Right lobe of liver (tissue), 6 donors: ENCODE data around the gene ALDH1L2. TPM values are rescaled to one million over a fixed set of nuclear protein-coding genes. Genes with fewer than 3 reads are reported as not detected.

Source experiments
- ATAC-seq, 4 donors: fragments of 200-7000 bp; cut with Tn5 transposase; one replicate each; pipeline ENCODE4 v1.9.1; 2020; ENCODE audit warnings: mild to moderate bottlenecking in 4 of 4, moderate library complexity in 4 of 4
- DNase-seq, 3 donors: peaks; one replicate each; pipeline ENCODE4 v3.0.0-alpha.2; 2020
- H3K27ac ChIP-seq, 3 donors: fragments of 200-600 bp; one replicate each; pipeline ENCODE4 v1.8.0; 2022
- H3K27me3 ChIP-seq, 2 donors: fragments of 200-600 bp; one replicate each; pipeline ENCODE4 v1.8.0; 2022
- H3K36me3 ChIP-seq, 4 donors: fragments of 200-600 bp; sonication (generic) in 1 of 4; one replicate each; pipeline versions ENCODE4 v1.5.1 to v1.8.0; 2017 to 2022; ENCODE audit warnings: control low read depth in 1 of 4
- H3K4me1 ChIP-seq, 4 donors: fragments of 200-600 bp; sonication (generic) in 1 of 4; one replicate each; pipeline versions ENCODE4 v1.5.1 to v1.8.0; 2017 to 2022; ENCODE audit warnings: control low read depth in 1 of 4
- H3K4me3 ChIP-seq, 3 donors: fragments of 200-600 bp; one replicate each; pipeline ENCODE4 v1.8.0; 2022
- H3K9me3 ChIP-seq, 4 donors: fragments of 200-600 bp; sonication (generic) in 1 of 4; one replicate each; pipeline versions ENCODE4 v1.5.1 to v1.8.0; 2017 to 2022; ENCODE audit warnings: control low read depth in 1 of 4
- POLR2A ChIP-seq: fragments of 450-650 bp; IDR thresholded peaks from one replicate; pipeline ENCODE4 v1.6.1; 2017; ENCODE audit warnings: antibody characterized with exemption, mild to moderate bottlenecking
- WGBS: methylation state at CpG from one replicate; pipeline ENCODE4 v1.1.6; 2018; ENCODE audit warnings: low coverage, low lambda C conversion rate; ENCODE audit not compliant: insufficient coverage; ENCODE audit errors: missing lambda C conversion rate; 5-methylcytosine and 5-hydroxymethylcytosine counted together
- intact Hi-C, 2 donors: fragments of 100-400 bp; cut with DNase I; formaldehyde crosslinking; loops; one replicate each; pipeline versions ENCODE4 v1.11.2 to v1.14.1; 2022
- total RNA-seq, 6 experiments: library from RNA; depleted of rRNA in 2 of 6; stranded (reverse); fragments of >200 nt in 2 of 6; fragmentation: NEBNext Ultra II Directional in 3 of 6; extraction: Animal tissue kit (Norgen Biotek cat#: 25700) in 3 of 6; gene quantifications; one replicate each; pipeline versions ENCODE4 v1.1.0 to v1.2.4, GENCODE V29; 2016 to 2023
- TF ChIP-seq, protein P1 (sequence below), 4 donors: fragments of 200-600 bp in 3 of 4; fragments of 450-650 bp in 1 of 4; IDR thresholded peaks; one replicate each; pipeline versions ENCODE4 v1.5.1 to v1.8.0; 2016 to 2022; ENCODE audit warnings: antibody characterized with exemption in 4 of 4, mild to moderate bottlenecking in 2 of 4
- donor health status: DM: no; HTN: yes; CAD: no.
- donor health status: DM: no; HTN: no; CAD: no.
- donor health status: DM: no; HTN: no; CAD: no.
- donor health status: DM: no; HTN: yes; CAD: no.
- donor health status: DM: no; HTN: yes; CAD: no.

Gene ALDH1L2
- total RNA-seq, 6 experiments from 2014 or later = 0.15 to 0.90 (median 0.28) TPM

DNA sequence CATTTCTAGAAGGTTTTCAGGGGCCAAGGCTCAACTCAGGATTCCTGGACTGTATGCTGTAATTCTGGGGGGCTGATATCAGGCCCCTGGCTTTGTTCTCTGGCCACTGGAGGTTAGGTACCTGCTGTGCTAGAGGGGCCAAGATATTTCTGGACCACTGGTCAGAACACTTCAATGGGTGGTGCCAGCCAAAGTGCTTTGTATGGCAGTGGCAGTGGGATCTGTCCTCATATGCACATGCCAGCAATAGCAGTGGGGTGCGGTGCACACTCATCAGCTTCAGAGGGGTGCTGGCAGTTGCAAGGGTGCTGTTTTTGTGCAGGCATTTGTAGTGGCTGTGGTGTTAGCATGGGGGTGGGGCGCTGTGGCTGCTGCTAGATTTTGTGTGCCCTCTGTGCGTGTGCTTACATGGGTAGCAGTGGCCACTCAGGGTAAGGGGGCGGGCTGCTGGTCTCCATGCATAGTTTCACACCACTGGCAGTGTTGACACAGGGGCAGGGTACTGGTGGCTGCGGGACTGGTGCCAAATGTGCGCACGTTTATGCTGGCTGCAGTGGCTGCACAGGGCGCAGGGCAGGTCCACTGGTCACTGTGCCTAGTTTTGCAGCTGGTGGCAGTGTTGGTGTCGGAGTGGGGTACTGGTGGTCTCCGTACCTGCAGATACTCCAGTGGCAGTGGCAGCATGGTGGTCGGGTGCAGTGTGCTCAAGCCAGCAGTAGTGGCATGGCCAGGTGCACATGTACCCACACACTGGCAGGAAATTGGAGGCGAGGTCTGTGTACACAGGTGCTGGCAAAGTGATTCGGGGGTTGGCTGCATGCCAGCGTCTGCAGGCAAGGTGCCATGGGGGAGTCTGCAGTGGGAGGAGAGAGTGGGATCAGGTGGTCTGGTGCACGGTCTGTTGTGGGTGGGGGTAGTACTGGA lies 85.6 kb downstream of the ALDH1L2 start:
- no peak for DNase-seq
- ATAC-seq = peak in 1 of 4 donors; percentile 27
- H3K4me1 ChIP-seq = no peaks in the 10 kb centered on the region
- no peak overlapping the region for H3K4me3 ChIP-seq
- intact Hi-C loops = no loop called here
- no peaks in the 10 kb centered on the region for H3K9me3 ChIP-seq
- H3K27me3 ChIP-seq = no peaks in the 10 kb centered on the region
- TF ChIP-seq POLR2A = no peak
- TF ChIP-seq, protein P1, sequence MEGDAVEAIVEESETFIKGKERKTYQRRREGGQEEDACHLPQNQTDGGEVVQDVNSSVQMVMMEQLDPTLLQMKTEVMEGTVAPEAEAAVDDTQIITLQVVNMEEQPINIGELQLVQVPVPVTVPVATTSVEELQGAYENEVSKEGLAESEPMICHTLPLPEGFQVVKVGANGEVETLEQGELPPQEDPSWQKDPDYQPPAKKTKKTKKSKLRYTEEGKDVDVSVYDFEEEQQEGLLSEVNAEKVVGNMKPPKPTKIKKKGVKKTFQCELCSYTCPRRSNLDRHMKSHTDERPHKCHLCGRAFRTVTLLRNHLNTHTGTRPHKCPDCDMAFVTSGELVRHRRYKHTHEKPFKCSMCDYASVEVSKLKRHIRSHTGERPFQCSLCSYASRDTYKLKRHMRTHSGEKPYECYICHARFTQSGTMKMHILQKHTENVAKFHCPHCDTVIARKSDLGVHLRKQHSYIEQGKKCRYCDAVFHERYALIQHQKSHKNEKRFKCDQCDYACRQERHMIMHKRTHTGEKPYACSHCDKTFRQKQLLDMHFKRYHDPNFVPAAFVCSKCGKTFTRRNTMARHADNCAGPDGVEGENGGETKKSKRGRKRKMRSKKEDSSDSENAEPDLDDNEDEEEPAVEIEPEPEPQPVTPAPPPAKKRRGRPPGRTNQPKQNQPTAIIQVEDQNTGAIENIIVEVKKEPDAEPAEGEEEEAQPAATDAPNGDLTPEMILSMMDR (IDR thresholded peaks at IDR 0.05) = no peak
- WGBS = 74% methylated on average over 3 of the region's 15 CpGs
- H3K27ac ChIP-seq = no peak overlapping the region
- peaks cover 0 to 21% (median 8%) of the 10 kb centered on the region in 4 donors for H3K36me3 ChIP-seq

DNA sequence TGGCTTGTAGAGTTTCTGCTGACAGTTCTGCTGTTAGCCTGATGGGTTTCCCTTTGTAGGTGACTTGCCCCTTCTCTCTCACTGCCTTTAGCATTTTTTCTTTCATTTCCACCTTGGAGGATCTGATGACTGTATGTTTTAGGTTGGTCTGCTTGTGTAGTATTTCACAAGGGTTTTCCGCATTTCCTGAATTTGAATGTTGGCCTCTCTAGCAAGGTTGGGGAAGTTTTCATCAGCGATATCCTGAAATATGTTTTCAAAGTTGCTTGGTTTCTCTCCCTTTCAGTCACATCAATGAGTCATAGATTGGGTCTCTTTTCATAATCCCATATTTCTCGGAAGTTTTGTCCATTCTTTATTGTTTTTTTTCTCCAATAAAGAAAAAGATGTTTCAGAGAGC lies 86.7 kb downstream of the ALDH1L2 start:
- no peak for ATAC-seq
- no peak for TF ChIP-seq POLR2A
- TF ChIP-seq, protein P1 (IDR thresholded peaks at IDR 0.05) = no peak
- DNase-seq = no peak
- Histone ChIP-seq H3K4me3 (no peak overlapping the region), H3K27ac (no peak overlapping the region), H3K27me3 (no peaks in the 10 kb centered on the region), H3K36me3 (peaks cover 0 to 22% (median 6%) of the 10 kb centered on the region in 4 donors), H3K4me1 (no peaks in the 10 kb centered on the region), H3K9me3 (no peaks in the 10 kb centered on the region)
- intact Hi-C loops = no loop called here
- 78% methylated on average over 3 of the region's 3 CpGs for WGBS

DNA sequence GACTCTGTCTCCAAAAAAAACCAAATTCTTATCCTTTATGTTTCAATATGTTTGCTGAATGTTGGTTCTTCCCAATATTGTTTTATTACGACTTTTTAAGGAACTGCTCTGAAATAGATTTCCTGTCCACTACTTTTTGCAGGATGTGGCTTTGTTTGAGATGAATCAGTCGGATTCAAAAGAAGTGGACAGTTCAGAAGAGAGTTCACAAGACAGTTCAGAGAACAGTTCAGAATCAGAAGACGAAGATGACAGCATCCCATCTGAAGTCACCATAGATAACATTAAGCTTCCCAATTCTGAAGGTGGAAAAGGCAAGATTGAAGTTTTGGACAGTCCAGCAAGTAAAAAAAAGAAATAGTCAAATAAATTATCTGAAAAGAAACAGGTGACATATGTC lies 89.9 kb downstream of the ALDH1L2 start:
- no peak for TF ChIP-seq POLR2A
- TF ChIP-seq, protein P1 (IDR thresholded peaks at IDR 0.05) = no peak
- intact Hi-C loops = no loop called here
- Histone ChIP-seq H3K36me3 (peaks cover 0 to 27% (median 3%) of the 10 kb centered on the region in 4 donors), H3K9me3 (no peaks in the 10 kb centered on the region), H3K27ac (no peak overlapping the region), H3K4me3 (no peak overlapping the region), H3K27me3 (no peaks in the 10 kb centered on the region), H3K4me1 (no peaks in the 10 kb centered on the region)
- DNase-seq (no peak), ATAC-seq (no peak)
- 63% methylated on average over 3 of the region's 3 CpGs for WGBS

DNA sequence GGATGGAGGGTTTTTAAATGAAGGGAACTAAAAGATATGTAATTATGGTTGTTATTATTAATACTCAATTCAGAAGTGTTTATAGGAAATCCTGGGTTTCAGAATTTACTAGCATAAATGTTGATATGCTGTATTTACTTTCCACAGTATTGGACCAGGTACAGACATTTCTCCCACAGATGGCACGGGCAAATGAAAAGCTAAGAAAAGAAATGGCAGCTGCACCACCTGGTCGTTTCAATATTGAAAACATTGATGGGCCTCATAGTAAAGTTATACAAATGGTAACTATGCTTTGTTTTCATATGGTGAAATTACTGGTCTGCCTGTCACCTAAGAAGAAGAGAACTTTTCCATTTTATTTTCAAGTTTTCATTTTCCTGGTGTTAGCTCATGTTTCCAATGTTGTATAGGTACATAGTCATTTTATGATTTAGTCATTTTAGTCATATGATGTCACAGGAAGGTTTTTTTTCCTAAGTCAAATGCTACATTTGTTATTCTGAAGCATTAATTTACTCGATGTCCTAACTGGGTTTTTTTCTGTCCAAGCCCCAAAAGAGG lies 92.6 kb downstream of the ALDH1L2 start:
- no peaks in the 10 kb centered on the region for H3K9me3 ChIP-seq
- TF ChIP-seq, protein P1 (IDR thresholded peaks at IDR 0.05) = no peak
- TF ChIP-seq POLR2A = no peak
- H3K27ac ChIP-seq = no peak overlapping the region
- no peak overlapping the region for H3K4me3 ChIP-seq
- intact Hi-C loops = no loop called here
- DNase-seq (no peak), ATAC-seq (no peak)
- WGBS = 79% methylated on average over 3 of the region's 3 CpGs
- peaks cover 0 to 31% (median 3%) of the 10 kb centered on the region in 4 donors for H3K36me3 ChIP-seq
- peaks cover 0 to 11% (median 2%) of the 10 kb centered on the region in 4 donors for H3K4me1 ChIP-seq
- H3K27me3 ChIP-seq = no peaks in the 10 kb centered on the region
